WTC11 (cell line): Measurements from ENCODE around the gene SMYD3. TPM values are rescaled to one million over a fixed set of nuclear protein-coding genes. Genes with fewer than 3 reads are reported as not detected.

Experiments
- AR ChIP-seq: fragments of 250-450 bp; sonication (Bioruptor Pico); IDR thresholded peaks from 2 replicates; pipeline ENCODE4 v1.9.0; 2021; ENCODE audit warnings: mild to moderate bottlenecking
- ATF6 ChIP-seq: sonication (generic); formaldehyde crosslinking; IDR thresholded peaks from 2 replicates; pipeline ENCODE4 v1.8.1; 2023; ENCODE audit warnings: mild to moderate bottlenecking, missing genetic modification reagents
- CDX4 ChIP-seq: fragments of 250-450 bp; sonication (Bioruptor Pico); IDR thresholded peaks from 2 replicates; pipeline ENCODE4 v1.9.0; 2021; ENCODE audit warnings: moderate library complexity, mild to moderate bottlenecking, inconsistent platforms, borderline replicate concordance
- ESRRA ChIP-seq: sonication (generic); formaldehyde crosslinking; IDR thresholded peaks from 2 replicates; pipeline ENCODE4 v1.8.1; 2022; ENCODE audit warnings: mild to moderate bottlenecking, missing genetic modification reagents, borderline replicate concordance
- FOXJ3 ChIP-seq: sonication (generic); formaldehyde crosslinking; IDR thresholded peaks from 2 replicates; pipeline ENCODE4 v1.9.0; 2021; ENCODE audit warnings: missing genetic modification reagents, mild to moderate bottlenecking, borderline replicate concordance
- FOXP4 ChIP-seq: sonication (generic); formaldehyde crosslinking; IDR thresholded peaks from 2 replicates; pipeline ENCODE4 v1.8.0; 2022; ENCODE audit warnings: mild to moderate bottlenecking, missing genetic modification reagents
- MAX ChIP-seq: sonication (generic); formaldehyde crosslinking; IDR thresholded peaks from 2 replicates; pipeline ENCODE4 v1.8.0; 2022; ENCODE audit warnings: mild to moderate bottlenecking, missing genetic modification reagents
- NFATC4 ChIP-seq: fragments of 250-450 bp; sonication (Bioruptor Pico); IDR thresholded peaks from 2 replicates; pipeline ENCODE4 v1.9.0; 2021; ENCODE audit warnings: mild to moderate bottlenecking
- PREB ChIP-seq: sonication (generic); formaldehyde crosslinking; IDR thresholded peaks from 2 replicates; pipeline ENCODE4 v1.8.1; 2022; ENCODE audit warnings: mild to moderate bottlenecking, missing genetic modification reagents, moderate library complexity, borderline replicate concordance
- RORB ChIP-seq: fragments of 250-450 bp; sonication (Bioruptor Pico); IDR thresholded peaks from 2 replicates; pipeline ENCODE4 v1.9.0; 2021; ENCODE audit warnings: mild to moderate bottlenecking
- USF2 ChIP-seq: sonication (generic); formaldehyde crosslinking; IDR thresholded peaks from 2 replicates; pipeline ENCODE4 v1.8.1; 2023; ENCODE audit warnings: mild to moderate bottlenecking, missing genetic modification reagents, moderate library complexity
- ZNF263 ChIP-seq: sonication (generic); formaldehyde crosslinking; IDR thresholded peaks from 2 replicates; pipeline ENCODE4 v1.8.1; 2022; ENCODE audit warnings: low read depth, mild to moderate bottlenecking, moderate library complexity, missing genetic modification reagents
- ZNF317 ChIP-seq: sonication (generic); formaldehyde crosslinking; IDR thresholded peaks from 2 replicates; pipeline ENCODE4 v1.8.1; 2023; ENCODE audit warnings: low read depth, mild to moderate bottlenecking, moderate library complexity, missing genetic modification reagents, borderline replicate concordance
- ZNF425 ChIP-seq: fragments of 250-450 bp; sonication (Bioruptor Pico); conservative IDR thresholded peaks from 2 replicates; pipeline ENCODE4 v1.9.0; 2021; ENCODE audit warnings: mild to moderate bottlenecking
- total RNA-seq: library from RNA; stranded (reverse); gene quantifications from 3 replicates; pipeline ENCODE4 v1.2.3, GENCODE V29; 2021

The SMYD3 gene
- total RNA-seq, 1 experiment from 2014 or later: 21.4 TPM

GRCh38 chr1:246153796-246154212, 353.3 kb downstream of the SMYD3 start (continued):
- TF ChIP-seq AR (CRISPR knock-in tag) (no peak), FOXP4 (CRISPR knock-in tag) (no peak), CDX4 (CRISPR knock-in tag) (no peak), FOXJ3 (CRISPR knock-in tag) (no peak), MAX (no peak), ESRRA (CRISPR knock-in tag) (no peak), RORB (CRISPR knock-in tag) (no peak), ZNF263 (CRISPR knock-in tag) (no peak), ZNF425 (CRISPR knock-in tag) (no peak), USF2 (CRISPR knock-in tag) (no peak), NFATC4 (CRISPR knock-in tag) (no peak), PREB (CRISPR knock-in tag) (no peak), ZNF317 (CRISPR knock-in tag) (no peak), ATF6 (CRISPR knock-in tag) (no peak)
